GM21423 (cell line): ENCODE results near the gene SLC9A9.
A peak's percentile ranks its signal among the peaks of the same experiment; 100 is the strongest.
"Not testable (repeated sequence)": the region's sequence is repeated elsewhere in the genome, so short reads cannot be mapped to it uniquely, and the experiment has no call there.

Experiments used
- ATAC-seq: cut with Tn5 transposase; IDR thresholded peaks from one replicate; pipeline ENCODE4 v1.9.1; 2021; ENCODE audit warnings: mild to moderate bottlenecking, moderate library complexity; ENCODE audit not compliant: unreplicated experiment

SLC9A9 gene

DNA sequence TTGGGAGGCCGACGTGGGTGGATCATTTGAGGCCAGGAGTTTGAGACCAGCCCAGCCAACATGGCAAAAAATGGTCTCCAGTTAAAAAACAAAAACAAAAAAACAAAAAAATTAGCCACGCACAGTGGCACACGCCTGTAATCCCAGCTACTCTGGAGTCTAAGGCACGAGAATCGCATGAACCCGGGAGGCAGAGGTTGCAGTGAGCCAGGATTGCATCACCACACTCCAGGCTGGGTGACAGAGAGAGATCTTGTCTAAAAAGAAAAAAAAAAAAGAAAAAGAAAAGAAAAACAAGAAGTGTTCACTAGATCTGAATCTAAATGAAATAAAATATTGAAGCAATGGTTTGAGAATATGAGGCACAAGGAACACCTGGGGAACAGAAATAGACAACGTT, 36.7 kb downstream of the SLC9A9 start:
- no peak for ATAC-seq

DNA sequence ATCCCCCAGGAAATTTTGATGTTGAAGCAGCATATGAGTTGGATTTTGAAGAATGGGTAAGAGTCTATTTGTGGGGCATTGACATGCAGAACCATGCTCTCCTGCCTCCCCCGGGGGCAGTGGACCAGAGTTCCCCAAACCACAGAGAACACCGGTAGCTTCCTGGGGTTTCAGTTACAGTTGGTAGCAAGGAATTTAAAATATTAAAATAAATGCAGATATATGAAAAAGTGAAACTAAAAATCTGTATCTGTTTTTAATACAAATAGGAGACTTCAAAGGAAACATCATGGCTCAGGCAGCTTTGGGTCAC, 37.4 kb downstream of the SLC9A9 start:
- no peak for ATAC-seq

DNA sequence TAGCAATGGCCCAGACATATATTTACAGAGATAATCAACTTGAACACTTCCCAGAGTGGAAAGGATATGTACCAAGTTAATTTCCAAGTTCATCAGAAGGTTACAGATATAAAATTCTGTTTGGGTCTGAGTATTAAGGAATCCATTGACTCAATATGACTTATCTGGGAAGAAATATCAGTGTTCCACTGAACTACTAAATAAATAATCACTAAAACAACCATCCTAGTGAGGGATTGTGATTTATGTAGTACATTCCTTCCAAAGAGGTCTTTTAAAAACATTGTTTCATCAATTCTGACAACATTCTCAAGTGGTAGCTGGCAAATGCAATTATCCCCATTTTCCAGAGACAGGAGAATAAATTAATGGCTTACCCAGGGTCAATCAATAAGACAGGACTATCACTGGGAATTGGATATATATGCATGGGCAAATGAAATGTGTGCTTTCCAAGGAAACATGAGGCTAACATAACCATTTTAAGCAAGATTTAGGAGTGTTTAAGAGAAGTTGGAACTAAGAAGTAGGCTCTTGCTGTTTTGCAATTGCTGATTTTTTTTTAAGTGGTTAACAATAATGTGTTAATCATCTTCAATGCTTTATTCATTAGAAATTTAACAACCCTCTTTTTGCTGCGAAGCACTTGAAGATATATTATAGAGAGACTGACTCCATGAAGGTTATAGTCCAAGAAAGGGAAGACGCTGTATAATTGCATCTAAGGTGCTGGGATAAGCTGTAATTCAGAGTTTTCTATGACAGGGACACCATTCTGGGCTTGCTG, 37.9 kb downstream of the SLC9A9 start:
- ATAC-seq = no peak

DNA sequence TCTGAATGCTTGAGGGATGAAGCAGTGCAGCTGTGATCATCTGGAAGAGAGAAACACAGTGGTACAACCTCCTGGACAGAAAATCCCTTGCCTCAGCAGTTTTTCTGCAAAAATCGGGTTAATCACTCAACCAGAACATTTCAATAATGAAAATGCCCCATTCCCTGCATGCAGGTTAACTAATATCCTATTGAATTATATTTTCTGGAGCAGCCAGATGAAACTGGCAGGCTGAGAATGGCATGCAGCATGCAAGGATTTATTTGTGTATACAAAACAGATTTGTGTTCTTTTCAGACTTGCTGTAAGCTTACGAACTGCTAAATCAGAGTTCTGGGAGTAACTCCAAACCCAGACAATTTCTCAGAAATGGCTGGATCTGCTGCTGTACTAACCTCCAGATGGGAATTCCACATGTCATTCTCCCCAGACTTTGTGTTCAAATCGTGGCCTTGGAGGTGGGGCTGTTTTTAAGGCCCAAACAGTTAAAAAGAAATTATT, 39.1 kb downstream of the SLC9A9 start:
- ATAC-seq = no peak

DNA sequence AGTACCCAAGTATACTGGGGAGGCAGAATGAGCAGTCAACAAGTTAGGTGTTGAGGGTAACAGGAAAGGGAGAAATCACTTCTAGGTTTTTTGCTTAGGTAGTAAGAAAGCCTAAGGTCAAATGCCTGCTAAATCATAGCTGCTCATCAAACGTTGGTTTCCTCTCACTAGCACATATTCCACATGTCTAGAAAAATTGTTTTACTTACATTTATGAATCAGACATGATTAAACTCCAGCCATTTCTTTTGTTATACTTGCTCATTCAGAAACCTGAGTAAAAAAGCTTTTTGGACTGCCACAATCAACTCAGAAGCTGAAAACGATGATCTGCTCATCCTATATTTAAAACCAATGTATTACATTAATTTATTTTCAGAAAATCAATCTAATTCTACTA, 40.2 kb downstream of the SLC9A9 start:
- ATAC-seq = no peak

DNA sequence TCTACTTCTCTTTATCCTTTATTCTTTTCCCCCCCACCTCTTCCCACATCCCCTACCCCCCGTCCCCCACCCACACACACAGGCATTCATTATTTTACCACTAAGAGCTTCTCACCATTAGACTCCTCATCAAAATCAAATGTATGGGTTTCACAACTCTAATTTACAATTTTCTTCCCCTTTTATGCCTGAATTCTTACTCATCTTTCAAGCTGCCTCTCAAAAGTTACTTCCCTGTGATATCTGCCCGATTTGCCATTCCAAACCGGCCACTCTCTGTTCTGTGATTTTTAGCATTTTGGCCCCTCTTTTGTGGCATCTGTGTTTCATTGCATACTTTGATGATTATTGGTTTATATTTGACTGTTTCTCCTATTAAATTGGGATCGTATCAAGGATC, 42.2 kb downstream of the SLC9A9 start:
- no peak for ATAC-seq

DNA sequence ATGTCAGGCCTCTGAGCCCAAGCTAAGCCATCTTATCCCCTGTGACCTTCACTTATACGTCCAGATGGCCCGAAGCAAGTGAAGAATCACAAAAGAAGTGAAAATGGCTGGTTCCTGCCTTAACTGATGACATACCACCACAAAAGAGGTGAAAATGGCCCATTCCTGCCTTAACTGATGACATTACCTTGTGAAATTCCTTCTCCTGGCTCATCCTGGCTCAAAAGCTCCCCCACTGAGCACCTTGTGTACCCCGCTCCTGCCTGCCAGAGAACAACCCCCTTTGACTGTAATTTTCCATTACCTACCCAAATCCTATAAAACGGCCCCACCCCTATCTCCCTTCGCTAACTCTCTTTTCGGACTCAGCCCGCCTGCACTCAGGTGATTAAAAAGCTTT, 42.8 kb downstream of the SLC9A9 start:
- not testable (repeated sequence) for ATAC-seq

DNA sequence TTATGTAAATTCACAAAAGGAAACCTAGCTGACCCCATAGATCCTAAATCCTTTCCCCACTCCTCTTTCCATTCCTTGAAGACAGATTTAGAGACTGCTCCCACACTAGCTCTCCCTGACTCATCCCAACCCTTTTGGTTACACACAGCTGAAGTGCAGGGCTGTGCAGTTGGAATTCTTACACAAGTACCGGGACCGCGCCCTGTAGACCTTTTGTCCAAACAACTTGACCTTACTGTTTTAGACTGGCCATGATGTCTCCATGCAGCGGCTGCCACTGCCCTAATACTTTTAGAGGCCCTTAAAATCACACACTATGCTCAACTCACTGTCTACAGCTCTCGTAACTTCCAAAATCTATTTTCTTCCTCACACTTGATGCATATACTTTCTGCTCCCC, 47.2 kb downstream of the SLC9A9 start:
- ATAC-seq = not testable (repeated sequence)

DNA sequence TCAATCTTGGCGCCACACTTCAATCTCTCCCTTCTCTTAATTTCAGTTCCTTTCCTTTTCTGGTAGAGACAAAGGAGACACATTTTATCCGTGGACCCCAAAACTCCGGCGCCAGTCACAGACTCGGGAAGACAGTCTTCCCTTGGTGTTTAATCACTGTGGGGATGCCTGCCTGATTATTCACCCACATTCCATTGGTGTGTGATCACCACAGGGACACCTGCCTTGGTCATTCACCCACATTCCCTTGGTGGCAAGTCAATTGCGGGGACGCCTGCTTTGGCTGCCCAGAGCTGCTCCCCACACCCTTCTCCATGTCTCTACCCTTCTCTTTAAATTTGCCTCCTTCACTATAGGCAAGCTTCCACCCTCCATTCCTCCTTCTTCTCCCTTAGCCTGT, 50.1 kb downstream of the SLC9A9 start:
- ATAC-seq = not testable (repeated sequence)

DNA sequence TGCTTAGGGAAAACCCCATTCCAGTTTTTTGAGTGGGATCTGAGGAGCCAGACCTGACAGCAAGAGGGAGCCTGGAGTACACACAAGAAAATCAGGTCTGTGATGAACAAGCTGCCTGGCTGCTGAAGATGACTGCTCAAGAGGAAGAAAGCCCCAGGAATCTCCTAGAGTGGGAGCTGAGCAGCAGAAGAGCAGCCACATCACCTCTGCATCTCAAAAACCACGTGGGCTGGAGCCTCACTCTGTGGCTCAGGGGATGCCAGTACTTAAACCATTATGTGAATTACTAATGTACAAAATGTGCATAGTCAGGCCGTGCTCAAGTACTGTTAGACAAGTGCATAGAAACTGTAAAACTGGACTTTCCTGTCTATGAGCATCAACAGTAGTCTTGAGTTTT, 52.4 kb downstream of the SLC9A9 start:
- no peak for ATAC-seq

DNA sequence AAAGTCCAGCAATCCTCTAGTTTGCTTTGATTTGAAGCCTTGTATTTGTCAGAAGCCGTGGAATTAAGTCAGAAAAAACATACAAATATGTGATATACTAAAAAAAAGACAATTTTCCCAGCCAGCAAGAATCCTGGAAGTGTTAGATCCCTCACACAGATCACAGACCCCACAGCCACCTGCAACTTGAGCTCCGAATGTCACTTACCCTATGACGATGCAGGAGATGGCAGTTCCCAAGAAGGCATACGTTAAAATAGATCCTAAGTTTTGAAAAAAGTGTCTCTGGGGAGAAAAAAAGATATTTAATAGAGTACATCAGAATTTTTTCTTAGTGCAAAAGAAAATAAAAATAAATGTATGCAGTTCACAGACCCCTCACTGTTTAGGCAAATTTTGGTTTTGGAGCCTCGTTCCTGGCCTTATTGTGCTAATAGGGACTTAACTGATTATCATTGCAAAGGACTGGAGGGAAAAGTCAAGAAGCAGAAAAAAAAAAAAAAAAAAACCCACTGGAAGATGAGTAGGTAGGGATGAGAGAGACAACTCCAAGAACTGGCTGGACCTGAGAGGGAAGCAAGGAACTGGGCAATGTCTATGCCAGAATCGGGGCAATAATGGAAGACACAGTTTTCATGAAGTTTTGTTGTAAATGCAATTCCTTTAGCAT, 53.3 kb downstream of the SLC9A9 start:
- no peak for ATAC-seq

DNA sequence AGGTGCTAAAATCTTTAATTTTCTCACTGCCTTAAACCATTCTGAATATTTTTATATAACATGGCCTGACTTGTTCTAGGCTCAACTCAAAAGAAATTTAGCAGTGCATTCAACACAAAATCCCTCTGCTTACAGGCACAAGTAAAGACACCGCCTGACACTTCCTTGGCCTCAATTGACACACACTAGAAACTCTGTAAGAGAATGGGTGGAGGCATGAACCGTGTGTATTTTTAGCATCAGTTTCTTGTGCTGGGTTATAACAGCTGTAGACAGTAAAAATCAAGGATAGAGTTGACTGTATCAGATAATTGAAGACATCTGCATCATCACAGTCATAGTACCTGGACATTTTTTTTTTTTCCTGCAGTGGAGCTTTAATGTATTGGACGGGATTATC, 54.3 kb downstream of the SLC9A9 start:
- no peak for ATAC-seq

DNA sequence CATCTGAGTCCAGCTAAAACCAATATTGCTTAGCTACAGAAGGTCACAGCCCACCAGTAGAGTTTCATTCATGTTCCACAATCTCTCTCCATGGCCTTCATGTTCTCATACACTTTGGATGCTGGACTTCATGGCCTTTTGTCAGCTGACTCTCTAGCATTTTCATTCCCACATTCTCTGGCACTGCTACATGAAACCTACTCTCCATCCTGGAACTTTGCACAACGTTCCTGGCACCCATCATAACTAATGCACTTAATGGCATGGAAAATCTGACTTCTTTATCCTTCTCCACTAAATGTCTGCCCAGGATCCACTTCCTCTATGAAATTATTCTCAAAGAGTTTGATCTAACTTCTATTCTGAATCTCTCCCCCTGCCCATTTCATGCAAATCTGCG, 56.9 kb downstream of the SLC9A9 start:
- ATAC-seq = no peak

DNA sequence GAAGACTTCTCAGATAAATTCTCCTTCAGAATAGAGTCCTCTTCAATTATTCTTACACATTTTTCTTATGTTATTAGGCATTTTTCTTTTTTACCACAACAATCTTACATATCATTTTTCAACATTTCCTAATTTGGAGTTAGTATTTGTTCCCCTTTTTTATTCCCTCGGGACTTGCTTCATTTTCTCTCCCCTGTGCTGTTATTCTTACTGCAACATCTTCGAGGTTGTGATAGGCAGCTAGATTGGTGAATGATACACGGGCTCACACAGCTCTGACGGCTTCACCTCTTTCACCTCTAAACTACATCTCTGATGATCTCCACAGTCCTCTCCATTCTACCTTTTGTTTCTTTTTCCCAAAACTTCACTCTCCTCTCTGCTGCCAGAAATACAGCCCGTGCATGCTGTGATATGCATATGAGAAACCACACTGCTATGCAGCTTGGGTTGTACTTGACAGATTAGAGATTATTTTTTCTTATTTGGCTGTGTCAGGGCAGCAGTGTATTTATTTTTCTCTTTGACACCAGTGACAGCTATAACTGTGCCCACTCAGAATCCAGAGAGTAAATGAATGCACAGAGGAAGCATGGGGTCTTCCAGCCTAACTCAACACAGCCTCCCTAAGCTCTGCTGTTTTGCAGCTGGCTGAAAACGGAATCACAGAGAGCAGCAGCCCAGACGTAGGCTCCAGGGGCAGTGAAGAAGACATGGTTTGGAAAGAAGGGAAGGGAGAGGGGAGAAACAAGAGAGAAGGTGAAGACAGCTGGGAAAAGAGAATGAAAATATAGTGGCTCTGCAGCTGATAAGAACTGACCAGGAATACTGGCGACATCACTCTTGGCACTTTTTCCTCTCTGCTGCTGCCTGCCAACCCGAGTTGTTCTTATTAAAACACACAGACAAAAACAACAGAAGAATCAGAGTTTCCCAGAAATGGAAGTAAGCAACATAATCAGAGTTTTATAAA, 61.8 kb downstream of the SLC9A9 start:
- no peak for ATAC-seq

DNA sequence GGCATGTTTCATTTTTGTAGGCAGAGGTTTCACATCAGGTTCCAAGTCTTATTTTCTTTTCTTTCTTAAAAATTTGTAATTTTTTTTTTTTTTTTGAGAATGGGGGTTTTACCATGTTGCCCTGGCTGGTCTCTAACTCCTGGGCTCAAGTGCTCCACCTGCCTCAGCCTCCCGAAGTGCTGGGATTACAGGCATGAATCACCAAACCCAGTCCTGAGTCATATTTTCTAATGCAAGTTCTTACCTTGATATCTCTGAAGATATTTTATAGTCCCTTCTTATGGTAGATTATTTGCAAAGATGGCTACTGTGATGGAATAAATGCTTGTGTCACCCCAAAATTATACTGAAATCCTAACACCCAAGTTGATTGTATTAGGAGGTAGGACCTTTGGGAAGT, 63.8 kb downstream of the SLC9A9 start:
- ATAC-seq = no peak

DNA sequence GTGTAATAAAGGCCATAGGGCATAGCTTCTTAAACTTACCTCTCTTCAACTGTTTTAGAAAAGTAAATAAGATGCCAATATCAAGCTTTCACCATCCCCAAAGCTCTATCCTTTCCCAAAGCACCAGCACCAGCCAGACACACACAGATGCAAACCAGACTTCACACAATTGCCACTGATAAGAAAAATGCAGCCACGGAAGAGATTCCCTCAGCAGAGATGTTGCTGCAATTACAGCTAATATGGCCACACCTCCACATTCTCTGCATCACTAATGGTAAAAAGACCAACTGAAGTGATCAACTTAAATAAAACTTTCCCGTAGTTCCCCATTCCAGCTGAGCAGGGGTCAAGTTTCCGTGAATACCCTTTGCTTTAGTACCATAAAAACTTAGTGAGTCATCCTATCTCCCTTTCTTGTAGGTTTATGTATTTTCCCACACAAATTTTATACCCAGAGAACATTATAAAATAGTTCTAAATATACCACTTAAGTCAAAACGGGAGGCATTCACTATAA, 64.4 kb downstream of the SLC9A9 start:
- ATAC-seq = no peak

DNA sequence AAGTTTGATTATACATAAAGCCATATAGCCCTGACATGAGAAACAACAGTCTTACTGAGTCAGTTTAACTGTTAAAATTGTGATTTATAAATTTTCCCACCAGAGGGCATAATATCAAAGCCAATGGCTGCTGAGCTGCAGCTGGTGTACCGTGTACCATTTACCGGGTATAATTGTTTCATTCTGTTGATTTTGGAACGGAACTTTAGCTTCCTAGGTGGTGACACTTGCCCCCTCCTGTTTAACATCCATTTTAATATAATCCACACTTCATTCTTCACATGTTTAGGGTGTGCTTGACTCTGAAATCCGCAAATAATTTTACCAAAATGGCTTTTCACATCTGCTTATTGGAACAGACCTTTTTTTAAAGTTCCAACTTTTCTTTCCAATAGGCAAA, 72.8 kb downstream of the SLC9A9 start:
- ATAC-seq = peak; percentile 94

DNA sequence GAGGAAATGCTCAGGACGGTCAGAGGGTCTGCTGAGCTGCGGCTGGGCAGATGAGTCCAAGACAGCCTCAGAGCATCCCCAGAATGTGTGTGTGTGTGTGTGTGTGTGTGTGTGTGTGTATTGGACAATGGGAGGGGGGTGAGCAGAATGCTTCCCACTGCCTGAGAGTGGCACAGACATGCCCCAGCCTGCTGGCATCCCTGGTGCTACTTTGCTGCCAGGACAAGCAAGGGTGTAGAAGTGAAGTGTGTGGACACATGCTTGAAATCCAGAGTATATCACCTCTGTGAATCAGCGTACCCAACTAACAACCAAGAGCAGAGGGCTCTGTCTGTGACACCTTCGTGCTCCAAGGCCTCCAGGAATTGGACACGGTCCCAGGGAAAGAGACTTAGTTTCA, 76.3 kb downstream of the SLC9A9 start:
- no peak for ATAC-seq

DNA sequence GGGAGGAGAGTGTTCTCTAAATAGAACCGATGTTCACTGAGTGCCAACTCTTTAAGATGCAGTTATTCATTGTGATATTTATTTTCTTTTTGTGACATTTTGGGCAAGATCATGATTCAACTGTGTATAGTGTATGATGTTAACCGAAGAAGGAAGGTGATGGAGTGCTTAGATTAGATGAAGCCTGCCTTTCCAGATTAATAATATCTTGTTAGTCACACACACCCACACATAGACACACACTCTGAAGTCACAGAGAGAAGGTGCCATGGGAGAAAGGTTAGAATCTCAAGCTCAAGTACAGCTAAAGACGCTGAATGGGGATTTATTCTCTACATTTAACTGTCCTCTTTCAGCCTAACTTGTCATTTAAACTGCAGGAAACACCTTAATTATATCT, 77.0 kb downstream of the SLC9A9 start:
- no peak for ATAC-seq

DNA sequence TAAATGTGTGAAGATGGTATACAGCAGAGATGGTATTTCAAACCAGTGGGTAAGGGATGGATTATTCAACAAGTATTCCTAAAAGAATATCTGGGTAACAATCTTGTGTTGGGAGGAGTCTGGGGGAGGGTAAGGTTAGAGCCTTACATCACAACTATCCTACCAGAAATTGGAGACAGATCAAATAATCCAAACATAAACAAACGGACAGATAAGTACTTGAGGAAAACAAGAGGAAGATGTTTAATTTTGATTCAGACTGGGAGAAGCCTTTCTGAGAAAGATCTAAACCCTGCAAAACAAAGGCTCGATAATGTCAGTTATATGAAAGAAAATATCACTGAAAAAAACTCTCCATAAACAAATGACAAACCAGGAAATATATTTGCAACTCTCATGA, 77.9 kb downstream of the SLC9A9 start:
- ATAC-seq = no peak

DNA sequence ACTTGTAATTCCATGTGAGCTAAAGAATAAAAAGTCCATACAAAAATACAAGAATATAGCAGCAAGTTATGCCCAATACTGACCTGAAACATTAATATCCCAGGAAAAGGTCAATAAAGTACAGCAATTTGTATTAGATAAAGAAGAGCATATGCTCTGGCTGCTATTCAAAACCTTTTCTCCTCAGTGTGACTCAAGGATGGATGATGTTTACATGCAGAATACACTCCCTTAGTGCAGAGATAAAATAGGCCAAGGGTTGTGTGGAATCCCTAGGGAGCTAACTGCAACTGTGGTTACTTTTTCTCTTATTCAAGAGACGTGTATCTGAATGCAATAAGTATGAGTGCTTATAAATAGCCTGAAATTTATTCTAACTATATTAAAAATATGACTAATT, 78.7 kb downstream of the SLC9A9 start:
- ATAC-seq = no peak
